HG02981 (cell line): ENCODE data around the gene CACNA2D1.

ENCODE experiments used
- ATAC-seq: cut with Tn5 transposase; IDR thresholded peaks from one replicate; pipeline ENCODE4 v1.9.1; 2021; ENCODE audit warnings: mild to moderate bottlenecking, moderate library complexity; ENCODE audit not compliant: unreplicated experiment

Gene CACNA2D1

DNA sequence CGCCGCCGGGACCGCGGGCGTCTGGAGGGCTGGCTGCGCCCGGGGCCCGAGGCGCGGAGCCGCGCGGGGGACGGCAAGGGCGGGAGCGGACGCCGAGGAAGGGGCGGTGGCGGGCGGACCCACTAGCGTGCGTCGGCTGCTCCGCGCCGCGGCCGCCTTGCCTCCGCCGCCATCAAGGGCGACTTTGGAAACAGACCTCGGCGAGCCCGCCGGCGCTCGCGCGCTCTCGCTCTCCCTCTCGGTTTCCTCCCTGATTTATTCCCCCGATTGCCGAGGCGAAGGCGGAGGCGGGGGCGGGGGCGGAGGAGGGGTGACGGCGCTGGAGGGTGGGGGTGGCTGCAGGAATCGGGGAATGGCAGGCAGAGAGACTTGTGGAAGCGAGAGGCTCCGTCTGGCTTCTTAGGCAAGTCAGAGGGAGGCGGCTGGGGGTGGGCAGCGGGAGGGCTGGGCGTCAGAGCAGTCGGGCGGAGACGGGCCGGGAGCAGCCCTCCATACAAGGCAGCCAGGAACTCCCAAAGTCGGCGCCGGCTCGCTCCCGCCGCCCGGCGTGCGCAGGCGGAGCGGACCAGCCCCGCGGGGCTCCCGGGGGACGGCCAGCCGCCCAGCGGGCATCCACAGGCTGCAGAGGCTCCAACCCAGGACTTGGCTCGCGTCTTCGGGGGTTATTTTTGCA, at the start of gene CACNA2D1:
CACNA2D1 (minus strand) TSS at position 231 of the 673 bp plus-strand sequence.
- ATAC-seq, result no peak

DNA sequence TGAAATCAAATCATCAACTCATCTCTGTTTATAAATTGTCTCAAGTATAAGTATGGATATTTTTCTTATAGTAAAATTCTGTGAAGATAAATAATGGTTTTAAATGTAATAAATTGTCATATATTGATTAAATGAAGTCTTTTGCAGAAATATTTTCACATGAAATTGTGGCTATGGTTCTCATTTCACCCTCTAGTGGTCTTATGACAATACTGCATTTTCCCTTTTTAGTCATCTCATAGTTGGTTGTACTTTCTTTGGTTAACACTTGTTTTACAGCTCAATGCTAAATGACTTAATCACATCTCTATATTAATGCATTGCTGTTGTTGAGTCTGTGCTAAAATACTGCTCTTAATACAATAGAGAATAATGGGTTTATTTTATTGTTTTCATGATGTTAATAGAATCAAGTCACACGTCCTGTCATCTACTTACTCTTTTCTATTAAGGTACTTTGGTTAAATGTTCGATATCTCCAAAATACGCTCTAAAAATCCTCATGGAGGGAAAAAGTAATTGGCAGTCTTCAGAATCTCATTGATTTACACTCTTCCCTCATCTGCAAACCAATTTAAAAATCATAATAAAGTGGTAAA, 38.0 kb upstream of the CACNA2D1 start:
- ATAC-seq, result peak; percentile 65

GRCh38 chr7:82477733-82478515, 34.3 kb upstream of the CACNA2D1 start:
- no peak for ATAC-seq

- no peak for ATAC-seq
Measured at GRCh38 chr7:82472966-82473365, 29.4 kb upstream of the CACNA2D1 start.

GRCh38 chr7:82471351-82472020, 27.9 kb upstream of the CACNA2D1 start:
- ATAC-seq, result no peak

- no peak for ATAC-seq
Measured at GRCh38 chr7:82469207-82469606, 25.6 kb upstream of the CACNA2D1 start.

- ATAC-seq, result no peak
Measured at GRCh38 chr7:82468435-82468834, 24.9 kb upstream of the CACNA2D1 start.

- no peak for ATAC-seq
Measured at GRCh38 chr7:82467020-82467419, 23.4 kb upstream of the CACNA2D1 start.

GRCh38 chr7:82464372-82464771, 20.8 kb upstream of the CACNA2D1 start:
- ATAC-seq, result no peak

GRCh38 chr7:82455295-82455694, 11.7 kb upstream of the CACNA2D1 start:
- no peak for ATAC-seq

- no peak for ATAC-seq
Measured at GRCh38 chr7:82450759-82451158, 7.2 kb upstream of the CACNA2D1 start.

DNA sequence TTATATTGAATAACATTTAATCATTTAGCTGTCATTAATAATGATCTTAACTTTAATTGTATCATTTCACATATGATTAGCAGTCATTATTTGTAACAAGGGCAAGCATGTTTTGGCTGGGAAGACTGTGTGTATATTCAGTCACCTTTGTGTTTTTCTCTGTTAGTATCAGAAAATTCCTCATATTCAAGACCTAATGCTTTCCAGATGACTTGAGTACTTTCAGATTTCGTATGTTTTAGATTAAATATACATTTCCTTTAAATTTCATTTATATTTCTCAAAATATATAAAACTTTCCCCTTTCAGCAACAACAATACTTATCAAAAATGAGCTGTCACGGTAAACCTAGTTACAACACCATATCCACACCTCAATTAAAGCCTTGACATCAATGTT, 6.3 kb upstream of the CACNA2D1 start:
- ATAC-seq, result no peak

DNA sequence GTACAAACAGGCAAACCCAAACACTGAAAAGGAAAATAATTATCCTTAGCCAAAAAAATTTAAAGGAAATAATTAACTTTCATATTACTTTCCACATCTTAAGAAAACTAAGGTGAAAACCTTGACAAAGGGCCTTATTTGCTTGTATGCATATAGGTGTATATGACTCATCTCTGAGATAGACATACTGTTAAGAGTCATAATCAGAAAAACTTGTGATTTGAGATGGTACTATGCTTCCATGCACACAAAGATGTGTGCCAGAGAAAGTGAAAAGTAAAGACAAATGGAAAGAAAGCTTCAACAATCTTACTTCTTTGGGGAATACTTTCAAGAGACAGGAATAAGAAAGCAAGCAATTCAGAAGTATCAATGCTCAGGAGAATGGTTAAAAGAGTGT, 3.3 kb upstream of the CACNA2D1 start:
- ATAC-seq, result no peak

GRCh38 chr7:82445271-82445670, 1.7 kb upstream of the CACNA2D1 start:
- ATAC-seq, result no peak

DNA sequence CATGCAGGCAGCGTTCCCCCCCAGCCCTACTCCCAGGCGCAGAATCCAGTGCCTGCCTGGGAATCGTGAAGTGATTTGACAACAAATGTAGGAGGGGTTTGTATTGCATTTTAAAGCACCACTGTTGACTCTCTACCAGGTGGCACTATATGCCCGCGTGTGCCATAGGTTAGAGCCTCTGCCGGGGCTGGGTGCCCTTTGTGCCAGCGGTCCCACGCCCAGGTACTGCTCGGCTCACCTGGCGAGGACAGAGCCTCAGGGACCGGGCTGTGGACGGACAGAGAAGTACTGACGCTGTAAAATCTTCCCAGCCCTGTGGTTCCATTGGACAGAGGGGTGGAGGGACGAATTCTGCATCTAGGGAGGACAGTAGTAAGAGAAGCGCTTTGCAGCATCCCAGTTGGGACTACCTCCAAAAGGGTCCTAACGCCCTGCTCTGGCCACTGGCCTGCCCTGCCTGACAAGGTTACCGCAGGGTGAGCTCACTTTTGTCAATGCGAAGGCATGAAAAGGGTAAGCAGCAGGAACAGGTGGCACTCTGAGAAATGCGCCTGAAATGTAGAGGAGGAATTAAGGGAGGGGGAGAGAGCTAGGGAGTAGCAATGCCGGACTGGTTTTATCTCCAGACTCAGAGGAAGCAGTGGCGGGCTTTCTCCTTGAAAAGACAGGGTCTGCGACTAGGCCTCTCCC, 788 bp upstream of the CACNA2D1 start:
- no peak for ATAC-seq

DNA sequence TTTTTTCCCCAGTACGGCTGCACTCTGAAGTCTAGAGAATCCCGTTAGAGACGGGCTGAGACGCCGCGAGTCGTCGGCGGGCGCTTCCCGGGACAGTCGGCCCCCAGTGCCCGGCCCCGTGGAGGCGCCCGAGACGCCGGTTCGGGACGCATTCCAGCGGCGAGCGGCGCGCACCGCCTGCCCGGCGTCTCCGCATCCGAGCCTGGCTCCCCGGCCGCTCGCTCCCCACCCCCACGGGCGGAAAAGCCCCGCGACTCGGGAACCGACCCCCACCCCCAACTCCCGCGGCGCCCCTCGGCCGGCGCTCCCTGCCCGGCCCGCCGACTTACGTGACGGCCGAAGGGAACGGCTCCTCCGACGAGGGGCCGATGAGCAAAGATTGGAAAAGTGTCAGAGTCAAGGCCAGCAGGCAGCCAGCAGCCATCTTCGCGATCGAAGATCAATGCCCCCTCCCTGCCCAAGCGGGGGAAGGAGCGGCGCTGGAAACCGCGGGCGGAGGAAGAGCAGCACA, 486 bp downstream of the CACNA2D1 start:
- no peak for ATAC-seq

- no peak for ATAC-seq
Measured at GRCh38 chr7:82442492-82443035, 1.0 kb downstream of the CACNA2D1 start.

DNA sequence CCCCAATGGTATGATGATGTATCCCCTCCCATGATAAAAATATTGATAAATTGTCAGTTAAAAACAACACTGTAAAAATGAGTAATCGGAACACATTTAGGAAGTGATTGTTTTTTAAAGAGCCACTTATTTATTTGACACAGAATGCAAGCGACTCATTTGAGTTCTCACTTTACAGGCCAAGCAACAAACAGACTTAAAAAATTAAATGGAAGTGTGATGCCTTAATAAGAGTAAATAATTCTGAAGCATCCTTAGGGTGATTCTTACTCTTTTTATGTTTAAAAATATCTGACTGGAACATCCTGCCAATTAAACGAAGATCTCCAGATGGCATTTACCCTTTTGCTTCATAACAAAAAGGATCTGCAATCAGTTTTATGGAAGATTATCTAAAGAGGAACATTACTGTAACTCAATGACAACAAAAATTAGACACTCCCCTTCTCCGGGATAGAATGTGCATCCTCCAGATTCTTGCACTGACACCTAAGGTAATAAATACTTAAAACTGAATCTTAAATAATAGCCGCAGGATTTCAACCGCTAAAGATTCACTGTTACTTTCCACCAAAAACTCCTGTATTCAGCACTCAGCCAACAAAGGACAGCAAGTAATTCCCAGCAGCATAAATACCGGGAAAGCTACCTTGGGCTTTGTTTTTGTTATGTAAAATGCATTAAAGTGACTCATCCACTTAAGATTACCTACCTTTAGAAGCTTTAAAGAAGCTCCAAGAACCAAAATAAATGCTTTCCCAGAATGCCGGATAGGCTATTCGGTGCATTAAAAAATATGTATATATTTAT, 1.7 kb downstream of the CACNA2D1 start:
- ATAC-seq, result no peak

DNA sequence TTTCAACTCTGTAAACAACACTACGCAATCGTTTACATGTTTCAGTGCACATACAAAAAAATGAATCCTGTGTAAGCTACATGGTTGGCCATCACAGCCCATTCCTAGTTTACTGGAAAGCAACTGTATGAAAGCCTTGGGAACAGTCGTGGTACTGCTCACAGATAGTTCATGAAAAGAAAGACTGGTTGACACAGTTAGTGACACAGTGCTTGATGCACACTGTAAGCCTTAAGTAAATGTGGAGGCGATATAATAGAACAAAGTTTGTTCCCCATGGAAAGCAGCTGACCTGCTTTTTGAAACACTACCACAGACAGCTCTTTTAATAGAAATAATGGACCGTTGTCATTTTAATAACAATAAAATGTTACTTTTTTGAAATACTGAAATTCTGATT, 5.1 kb downstream of the CACNA2D1 start:
- ATAC-seq, result no peak

DNA sequence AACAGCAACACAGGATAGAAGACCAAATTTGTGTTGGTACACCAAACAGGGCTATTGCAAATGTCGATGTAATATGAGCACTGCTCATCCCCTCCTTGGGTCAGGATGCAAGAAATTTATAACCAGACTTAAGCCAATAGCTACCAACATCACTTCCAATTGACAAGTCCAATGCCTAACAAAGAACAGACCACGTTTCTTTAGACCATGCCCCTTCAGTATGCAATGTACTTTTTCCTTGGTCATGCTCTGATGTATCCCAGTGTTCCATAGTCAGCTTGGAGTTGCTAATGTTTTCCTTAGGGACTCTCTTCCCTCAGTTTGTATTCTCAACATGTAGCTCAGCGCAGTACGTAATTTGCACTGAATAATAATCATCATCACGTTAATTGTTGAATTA, 7.8 kb downstream of the CACNA2D1 start:
- no peak for ATAC-seq
